Right lobe of liver (tissue), 4 donors: ENCODE measurements around the gene MYLK2.

Source experiments
- CTCF ChIP-seq, 4 donors: fragments of 200-600 bp in 3 of 4; fragments of 450-650 bp in 1 of 4; IDR thresholded peaks; one replicate each; pipeline versions ENCODE4 v1.5.1 to v1.8.0; 2016 to 2022; ENCODE audit warnings: antibody characterized with exemption in 4 of 4, mild to moderate bottlenecking in 2 of 4
- POLR2A ChIP-seq: fragments of 450-650 bp; IDR thresholded peaks from one replicate; pipeline ENCODE4 v1.6.1; 2017; ENCODE audit warnings: antibody characterized with exemption, mild to moderate bottlenecking
- donor health status: DM: no; HTN: no; CAD: no.
- donor health status: DM: no; HTN: no; CAD: no.
- donor health status: DM: no; HTN: yes; CAD: no.

DNA sequence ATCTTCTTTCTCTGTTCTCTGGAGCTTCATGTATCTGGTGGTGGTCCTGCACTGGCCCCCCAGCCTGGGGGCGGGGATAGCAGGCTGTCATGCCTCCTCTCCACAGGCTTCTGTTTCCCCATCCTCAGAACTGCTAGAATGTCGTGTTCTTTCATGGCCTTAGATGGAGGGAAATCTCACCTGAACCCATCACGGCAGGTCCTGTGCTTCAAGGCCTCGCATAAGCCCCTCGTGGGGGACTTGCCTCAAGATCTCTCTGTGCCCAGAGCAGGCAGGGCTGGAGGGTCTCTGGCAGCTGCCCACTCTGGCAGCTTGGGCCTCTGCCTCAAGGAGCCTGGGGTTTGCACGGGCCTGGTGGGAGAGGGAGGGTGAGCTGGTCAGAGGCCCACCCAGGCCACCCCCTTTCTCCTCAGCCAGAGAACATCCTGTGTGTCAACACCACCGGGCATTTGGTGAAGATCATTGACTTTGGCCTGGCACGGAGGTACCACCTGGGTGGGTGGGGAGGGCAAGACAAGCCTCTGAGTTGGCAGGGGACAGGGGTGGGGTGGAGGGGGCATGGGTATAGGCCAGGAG is 11.3 kb downstream of the MYLK2 start:
- TF ChIP-seq CTCF (IDR thresholded peaks at IDR 0.05) (no peak), POLR2A (no peak)
